HL-60/S4 treated with phorbol 12-myristate 13-acetate at 8.2 ng/mL for 4 days and 3 days (cell line): Measurements from ENCODE around the gene SLC39A7.

Experiments used
- in situ Hi-C: fragments of 300-500 bp; cut with MboI; formaldehyde crosslinking; loops from 2 replicates; pipeline ENCODE4 v1.15.0; 2022; ENCODE audit warnings: low sequenced_read_pairs

Gene SLC39A7

GRCh38 chr6:33204165-33204414 lies 3.4 kb downstream of the SLC39A7 start:
- in situ Hi-C loops = no loop called here

DNA sequence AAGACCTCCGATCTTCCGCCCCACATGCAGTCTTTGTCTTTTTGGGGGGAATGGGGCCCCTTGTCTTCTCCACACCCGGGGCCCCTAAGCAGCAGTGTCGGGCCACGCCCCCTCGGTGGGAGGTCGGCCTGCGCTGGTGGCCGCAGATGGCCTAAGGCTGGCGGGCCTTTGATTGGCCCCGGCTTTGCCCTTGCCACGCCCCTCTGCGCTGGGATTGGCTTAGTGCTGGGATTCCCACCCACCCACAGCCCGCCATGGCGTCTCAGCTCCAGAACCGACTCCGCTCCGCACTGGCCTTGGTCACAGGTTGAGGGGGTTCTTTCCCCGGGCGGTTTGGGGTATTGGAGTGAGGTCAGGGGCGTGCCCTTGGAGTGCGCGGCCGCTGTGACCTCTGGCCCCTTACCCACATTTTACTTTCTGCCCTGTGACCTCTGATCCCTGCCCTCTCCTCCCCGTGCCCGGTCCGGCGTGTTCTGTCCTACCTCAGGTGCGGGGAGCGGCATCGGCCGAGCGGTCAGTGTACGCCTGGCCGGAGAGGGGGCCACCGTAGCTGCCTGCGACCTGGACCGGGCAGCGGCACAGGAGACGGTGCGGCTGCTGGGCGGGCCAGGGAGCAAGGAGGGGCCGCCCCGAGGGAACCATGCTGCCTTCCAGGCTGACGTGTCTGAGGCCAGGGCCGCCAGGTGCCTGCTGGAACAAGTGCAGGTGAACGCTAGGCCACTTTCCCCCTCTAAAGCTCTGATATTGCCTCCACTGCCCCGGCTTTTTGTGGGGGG lies 3.9 kb downstream of the SLC39A7 start, which contains the start of gene HSD17B8:
HSD17B8 (plus strand) TSS at position 241 of the 776 bp plus-strand sequence; CDS start at position 255, 14 bp downstream.
- in situ Hi-C loops = no loop called here

- in situ Hi-C loops = no loop called here
Measured at GRCh38 chr6:33205191-33206026, 4.7 kb downstream of the SLC39A7 start.

DNA sequence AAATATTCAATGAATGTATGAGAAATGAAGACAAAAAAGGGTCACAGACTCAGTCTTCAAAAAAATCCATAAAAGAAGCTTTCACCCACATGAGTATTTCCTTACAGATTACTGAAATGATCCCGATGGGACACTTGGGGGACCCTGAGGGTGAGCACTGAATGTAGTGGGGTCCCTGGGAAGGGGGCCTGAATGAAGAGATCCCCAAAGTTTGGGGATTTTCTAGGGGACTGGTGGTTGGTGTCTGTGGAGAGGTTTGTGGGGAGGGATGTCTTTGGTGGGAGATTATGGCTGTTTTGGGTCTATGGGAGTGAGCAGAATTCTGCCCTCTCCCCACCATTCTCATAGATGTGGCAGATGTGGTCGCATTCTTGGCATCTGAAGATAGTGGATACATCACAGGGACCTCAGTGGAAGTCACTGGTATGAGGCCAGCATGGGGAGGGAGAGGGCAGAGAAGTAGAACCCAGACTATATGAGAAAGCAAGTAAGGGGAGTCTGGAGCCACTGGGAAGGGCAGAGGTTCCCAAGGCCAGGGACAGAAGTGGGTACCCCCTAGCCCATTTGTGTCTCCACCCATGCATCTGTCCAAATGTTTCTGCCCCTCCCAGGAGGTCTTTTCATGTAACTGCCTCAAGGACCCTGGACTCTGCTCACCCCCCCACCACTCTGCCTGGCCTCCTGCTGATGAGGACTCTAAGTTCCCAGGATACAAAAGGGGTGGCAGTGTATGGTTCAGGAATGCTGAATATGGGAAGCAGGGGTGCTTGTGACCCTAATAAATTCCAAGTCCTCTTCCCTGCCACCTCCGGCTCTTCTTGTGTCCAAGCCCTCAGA lies 5.6 kb downstream of the SLC39A7 start:
- in situ Hi-C loops = no loop called here

DNA sequence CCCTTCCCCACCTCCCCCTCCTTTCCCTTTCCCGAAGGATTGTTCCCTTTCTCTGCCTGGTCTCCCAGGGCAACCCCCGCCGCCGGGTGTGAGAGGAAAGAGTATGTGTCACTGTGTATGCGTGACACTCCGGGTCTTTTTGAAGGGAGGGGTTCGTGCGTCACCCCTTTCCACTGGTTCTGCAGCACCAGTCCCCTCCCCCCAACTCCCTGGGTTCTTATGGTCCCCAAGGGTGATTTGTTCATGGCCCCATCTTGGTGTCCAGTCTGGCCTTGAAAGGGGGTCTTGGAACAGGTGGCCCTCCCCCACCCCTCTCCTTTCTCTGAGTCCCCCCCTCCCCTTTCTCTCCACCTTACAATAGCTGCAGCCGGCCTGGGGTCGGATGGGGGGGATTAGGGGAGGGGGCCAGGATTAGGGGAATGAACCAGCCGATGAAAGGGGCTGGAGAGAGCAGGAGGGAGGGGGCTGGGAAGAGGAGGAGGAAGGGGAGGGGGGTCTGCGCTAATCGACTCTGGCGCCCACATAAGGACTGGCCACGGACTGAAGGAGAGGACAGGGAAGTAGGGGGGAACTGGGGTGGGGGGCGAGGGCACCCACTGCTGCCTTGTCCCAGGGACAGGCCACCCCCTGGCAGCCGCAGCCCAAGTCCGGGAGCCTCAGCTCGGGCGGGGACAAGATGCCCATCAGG lies 6.3 kb downstream of the SLC39A7 start:
- in situ Hi-C loops = no loop called here

- in situ Hi-C loops = no loop called here
Measured at GRCh38 chr6:33207552-33208090, 7.0 kb downstream of the SLC39A7 start.

- in situ Hi-C loops = no loop called here
Measured at GRCh38 chr6:33208091-33208967, 7.7 kb downstream of the SLC39A7 start, which contains the start of gene RING1. Gene RING1 (plus strand): TSS chr6:33208500. CDS start chr6:33208823, 323 bp downstream.

DNA sequence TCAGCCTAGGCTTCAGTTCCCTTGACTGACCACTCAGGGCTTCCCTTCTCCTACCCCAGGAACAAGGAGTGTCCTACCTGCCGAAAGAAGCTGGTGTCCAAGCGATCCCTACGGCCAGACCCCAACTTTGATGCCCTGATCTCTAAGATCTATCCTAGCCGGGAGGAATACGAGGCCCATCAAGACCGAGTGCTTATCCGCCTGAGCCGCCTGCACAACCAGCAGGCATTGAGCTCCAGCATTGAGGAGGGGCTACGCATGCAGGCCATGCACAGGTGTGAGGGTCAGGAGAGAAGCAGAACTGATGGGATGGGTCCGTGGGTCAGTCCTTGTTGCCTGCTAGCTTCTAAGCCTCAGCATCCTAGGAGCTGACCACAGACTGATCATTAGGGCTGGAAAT lies 9.2 kb downstream of the SLC39A7 start:
- in situ Hi-C loops = no loop called here

DNA sequence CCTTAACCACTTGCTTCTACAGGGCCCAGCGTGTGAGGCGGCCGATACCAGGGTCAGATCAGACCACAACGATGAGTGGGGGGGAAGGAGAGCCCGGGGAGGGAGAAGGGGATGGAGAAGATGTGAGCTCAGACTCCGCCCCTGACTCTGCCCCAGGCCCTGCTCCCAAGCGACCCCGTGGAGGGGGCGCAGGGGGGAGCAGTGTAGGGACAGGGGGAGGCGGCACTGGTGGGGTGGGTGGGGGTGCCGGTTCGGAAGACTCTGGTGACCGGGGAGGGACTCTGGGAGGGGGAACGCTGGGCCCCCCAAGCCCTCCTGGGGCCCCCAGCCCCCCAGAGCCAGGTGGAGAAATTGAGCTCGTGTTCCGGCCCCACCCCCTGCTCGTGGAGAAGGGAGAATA lies 10.5 kb downstream of the SLC39A7 start:
- in situ Hi-C loops = no loop called here

GRCh38 chr6:33211666-33212422 lies 11.2 kb downstream of the SLC39A7 start:
- in situ Hi-C loops = no loop called here

DNA sequence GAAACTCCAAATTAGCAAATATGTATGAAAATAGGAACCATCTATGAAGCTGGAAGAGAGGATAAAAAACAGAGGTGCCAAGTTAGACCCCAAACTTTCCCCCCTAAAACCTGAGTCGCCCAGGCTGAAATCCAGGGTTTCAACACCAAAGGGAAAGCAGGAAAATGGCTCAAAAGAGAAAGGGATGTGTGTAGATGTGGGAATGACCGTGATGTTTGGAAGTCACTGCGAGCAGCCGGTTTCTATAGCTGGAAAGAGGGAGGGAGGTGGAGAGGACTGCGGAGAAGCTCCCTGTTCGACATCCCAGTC lies 12.1 kb downstream of the SLC39A7 start:
- in situ Hi-C loops = no loop called here

DNA sequence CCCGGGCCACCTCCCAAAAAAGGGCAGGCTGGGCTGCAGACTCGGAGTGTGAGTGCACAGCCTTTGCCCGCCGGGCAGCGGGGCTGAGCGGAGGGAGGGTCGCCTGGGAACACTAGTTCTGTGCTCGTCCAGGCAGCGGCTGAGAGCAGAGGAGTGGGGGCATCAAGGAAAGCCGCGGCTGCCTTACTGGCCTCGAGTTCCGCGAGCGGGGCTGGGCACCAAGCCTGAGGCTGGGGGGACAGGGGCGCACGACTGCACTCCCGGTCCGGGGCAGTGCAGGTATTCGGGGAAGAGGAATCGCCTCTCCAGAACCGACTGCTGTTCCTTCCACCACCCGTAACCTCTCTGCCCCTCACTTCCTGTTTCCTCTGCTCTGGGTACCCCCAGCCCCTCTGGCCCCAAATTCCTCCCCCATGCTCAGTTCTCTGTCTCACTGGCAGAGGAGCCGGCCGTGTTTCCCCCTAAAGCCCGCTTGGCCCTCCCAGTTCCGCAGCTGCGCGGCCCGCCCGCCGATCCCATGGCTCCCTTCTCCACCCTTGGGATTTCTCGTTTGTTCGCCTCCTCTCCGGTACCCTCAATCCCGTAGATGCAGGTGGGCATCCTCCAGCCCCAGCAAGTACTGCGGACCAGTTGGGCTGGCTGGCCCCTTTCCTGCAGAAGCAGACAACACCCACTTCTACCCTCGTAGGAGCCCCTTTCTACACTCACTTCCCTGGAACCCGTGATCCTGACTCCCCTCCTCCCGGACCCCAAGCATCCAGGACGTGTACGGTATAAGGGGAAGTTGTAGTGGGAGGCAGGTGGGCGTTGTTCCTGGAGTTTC lies 12.7 kb downstream of the SLC39A7 start:
- in situ Hi-C loops = no loop called here

- in situ Hi-C loops = no loop called here
Measured at GRCh38 chr6:33213989-33214335, 13.3 kb downstream of the SLC39A7 start.

GRCh38 chr6:33215271-33216116 lies 14.8 kb downstream of the SLC39A7 start:
- in situ Hi-C loops = no loop called here

DNA sequence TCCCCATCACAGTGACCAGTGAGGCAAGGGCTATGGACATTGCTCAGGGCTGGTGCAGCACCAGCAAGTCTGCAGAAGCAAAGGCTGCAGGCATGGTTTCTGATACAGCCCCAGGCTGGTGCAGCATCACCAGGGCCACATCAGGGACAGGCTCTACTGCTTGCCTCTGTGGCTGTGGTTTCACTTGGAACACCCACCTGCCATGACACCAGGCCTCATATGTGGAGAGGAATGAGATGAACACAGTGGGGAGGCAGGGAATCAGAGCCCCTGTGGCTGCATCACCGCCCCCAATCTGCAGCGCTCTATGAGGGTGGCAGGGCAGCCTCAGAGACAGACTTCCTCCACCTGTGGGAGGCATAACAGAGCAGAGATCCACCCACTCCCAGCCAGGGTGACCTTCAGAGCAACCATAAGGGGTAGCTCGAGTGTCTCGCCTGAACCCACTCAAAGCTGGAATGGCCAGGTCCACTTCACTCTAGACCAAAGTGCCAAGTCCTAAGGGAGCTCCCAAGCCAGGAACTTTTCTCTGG lies 15.5 kb downstream of the SLC39A7 start:
- in situ Hi-C loops = no loop called here

GRCh38 chr6:33217246-33217645 lies 16.6 kb downstream of the SLC39A7 start:
- in situ Hi-C loops = no loop called here

DNA sequence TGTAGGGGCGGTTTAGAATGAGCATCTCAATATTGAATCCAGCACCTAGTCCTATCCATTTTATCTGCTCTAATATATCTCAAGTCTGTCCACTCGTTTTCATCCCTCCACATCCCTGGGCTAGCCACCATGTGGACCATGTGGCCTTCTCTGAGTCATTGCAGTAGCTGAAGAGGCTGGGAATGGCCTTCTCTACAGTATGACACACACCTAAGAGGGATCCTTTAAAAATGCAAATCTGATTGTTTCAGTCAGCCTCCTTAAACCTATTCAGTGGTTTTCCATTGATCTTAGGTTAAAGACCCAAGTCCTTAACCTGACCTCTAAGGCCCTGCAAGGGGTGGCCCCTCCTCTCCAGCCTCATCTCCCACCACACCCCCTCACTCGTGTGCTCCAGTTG lies 17.0 kb downstream of the SLC39A7 start:
- in situ Hi-C loops = no loop called here
